Left renal pelvis (tissue), 4 donors: ENCODE results near the gene PRRT3. TPM values are rescaled to one million over a fixed set of nuclear protein-coding genes. Genes with fewer than 3 reads are reported as not detected.

ENCODE experiments used
- DNase-seq, 4 donors: peaks; one replicate each; pipeline ENCODE4 v3.0.0-alpha.2; 2013; ENCODE audit warnings: low read depth in 4 of 4, low spot score in 3 of 4
- polyA plus RNA-seq, 4 donors: library from polyadenylated mRNA; unstranded; fragments of 120-200 nt; gene quantifications; one replicate each; pipeline ENCODE4 v1.2.1, GENCODE V29; 2013; ENCODE audit not compliant: insufficient read length in 4 of 4

PRRT3 gene
- 1 to 10 TPM; 3.2 to 5.6 (median 3.6) TPM for polyA plus RNA-seq

DNA sequence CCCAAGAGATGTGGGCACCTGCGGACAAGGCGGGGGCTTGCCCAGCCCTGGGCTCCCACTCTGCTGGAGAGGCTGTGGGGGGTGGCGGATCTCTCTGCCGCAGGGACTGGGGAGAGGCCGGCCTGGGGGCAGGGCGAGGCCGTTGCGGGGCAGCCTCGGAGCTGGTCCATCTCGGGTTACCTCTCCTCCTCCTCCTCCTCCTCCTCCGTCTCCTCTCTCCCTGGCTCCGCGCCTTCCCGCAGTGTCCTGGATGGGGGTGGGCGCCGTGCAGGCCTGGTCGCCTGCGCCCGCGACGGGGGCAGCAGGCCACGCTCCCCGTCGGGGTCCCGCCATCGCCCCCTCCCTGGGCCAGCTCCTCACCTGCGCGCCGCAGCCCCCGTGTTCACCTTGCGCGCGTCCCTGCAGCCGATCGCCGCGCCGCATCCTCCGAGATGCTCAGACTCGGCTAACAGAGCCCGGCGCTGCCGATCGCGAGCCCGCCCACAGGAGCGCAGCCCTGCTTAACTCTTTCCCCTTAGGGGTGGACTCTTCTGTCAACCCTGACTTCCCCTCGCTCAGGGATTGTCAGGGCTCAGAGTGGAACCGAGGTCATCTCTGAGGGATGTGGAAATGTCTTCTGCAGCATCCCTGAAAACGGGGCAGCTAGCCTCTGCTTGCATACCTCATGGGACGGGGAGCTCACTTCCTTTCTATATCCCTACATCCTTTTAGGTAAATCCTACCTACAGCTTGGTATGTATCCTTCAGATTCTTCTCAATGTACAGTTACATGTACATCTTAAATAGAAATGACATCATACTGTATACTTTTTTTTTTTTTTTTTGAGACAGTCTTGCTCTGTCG lies at the start of gene PRRT3:
Gene PRRT3 (minus strand): TSS at position 447 of the 844 bp plus-strand sequence. CDS start 2,293 bp downstream, outside the sequence.
- DNase-seq = peak in 1 of 4 donors; percentile 26

GRCh38 chr3:10000686-10001085 lies 48.5 kb upstream of the PRRT3 start:
- no peak for DNase-seq

- DNase-seq = no peak
Observed at GRCh38 chr3:9994086-9994844, 42.1 kb upstream of the PRRT3 start.

DNA sequence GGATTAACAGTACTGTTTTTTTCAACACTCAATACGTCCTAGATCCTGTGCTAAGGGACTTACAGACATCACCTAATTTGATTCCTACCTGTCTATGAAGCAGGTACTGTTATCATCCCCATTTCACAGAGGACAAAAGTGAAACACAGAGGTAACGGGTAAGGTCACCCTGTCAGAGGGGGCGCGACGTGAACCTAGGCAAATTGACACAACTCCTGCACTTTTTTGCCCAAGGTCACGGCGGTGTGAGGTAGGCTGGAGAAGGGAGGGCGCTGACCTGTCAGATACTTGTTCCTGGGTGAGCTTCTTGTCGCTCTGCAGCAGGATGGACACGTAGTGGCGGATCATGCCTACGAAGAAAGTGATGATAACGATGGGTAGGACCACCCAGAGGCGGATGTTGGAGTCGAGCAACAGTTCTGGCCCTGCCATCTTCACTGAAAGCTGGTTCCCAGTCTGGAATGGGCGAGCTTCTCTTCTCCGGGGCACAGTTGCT lies 34.1 kb upstream of the PRRT3 start:
- DNase-seq = no peak

DNA sequence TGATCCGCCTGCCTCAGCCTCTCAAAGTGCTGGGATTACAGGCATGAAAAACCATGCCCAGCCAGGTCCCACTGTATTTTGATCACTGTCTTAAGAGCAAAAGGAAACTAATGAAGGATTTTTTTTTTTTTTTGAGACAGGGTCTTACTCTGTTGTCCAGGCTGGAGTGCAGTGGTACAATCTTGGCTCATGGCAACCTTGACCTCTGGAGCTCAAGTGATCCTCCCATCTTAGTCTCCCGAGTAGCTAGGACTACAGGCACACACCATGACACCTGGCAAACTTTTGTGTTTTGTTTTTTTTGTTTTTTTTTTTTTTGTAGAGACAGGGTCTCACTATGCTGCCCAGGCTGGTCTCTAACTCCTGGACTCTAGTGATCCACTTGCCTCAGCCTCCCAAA lies 28.0 kb upstream of the PRRT3 start:
- no peak for DNase-seq

DNA sequence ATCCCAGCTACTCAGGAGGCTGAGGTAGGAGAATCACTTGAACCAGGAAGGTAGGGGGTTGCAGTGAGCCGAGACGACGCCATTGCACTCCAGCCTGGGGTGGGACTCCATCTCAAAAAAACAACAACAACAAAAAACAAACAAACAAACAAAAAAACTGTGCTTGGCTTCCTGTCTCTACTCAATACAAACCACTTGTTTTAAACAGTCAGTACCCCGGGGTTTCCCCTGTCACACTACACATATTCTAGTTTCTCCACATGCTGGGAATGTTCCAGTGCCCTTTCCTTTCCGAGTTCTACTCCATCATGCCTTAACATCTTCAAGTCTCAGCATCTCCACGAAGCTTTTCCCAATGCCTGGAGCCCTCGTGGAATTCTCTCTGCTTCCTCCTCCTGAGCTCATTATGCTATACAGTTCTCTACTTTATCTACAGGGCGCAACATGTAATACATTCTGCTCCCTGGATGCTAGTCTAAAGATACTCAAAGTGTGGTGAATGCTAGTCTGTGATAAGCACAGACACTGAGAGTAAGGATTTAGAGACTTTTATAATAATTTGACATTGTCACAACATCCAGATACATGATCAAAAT lies 26.6 kb upstream of the PRRT3 start:
- DNase-seq = no peak

- DNase-seq = no peak
Observed at GRCh38 chr3:9976721-9977709, 24.8 kb upstream of the PRRT3 start.

- no peak for DNase-seq
Observed at GRCh38 chr3:9970020-9970652, 17.9 kb upstream of the PRRT3 start.

GRCh38 chr3:9969632-9970019 lies 17.4 kb upstream of the PRRT3 start:
- no peak for DNase-seq

DNA sequence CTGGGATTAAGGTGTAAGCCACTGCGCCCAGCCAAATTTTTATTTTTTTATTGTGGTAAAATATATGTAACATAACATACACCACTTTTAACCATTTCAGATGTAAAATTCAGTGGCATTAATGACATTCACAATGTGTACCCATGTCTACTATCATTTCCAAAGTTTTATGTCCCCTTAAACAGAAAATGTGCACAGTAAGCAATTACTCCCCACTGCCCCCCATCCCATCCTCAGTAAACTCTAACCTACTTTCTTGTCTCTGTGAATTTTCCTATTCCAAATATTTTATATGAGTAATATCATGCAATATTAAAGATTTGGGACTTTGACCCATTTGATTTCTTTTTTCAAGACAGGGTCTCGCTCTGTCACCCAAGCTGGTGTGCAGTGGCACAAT lies 14.6 kb upstream of the PRRT3 start:
- DNase-seq = no peak

DNA sequence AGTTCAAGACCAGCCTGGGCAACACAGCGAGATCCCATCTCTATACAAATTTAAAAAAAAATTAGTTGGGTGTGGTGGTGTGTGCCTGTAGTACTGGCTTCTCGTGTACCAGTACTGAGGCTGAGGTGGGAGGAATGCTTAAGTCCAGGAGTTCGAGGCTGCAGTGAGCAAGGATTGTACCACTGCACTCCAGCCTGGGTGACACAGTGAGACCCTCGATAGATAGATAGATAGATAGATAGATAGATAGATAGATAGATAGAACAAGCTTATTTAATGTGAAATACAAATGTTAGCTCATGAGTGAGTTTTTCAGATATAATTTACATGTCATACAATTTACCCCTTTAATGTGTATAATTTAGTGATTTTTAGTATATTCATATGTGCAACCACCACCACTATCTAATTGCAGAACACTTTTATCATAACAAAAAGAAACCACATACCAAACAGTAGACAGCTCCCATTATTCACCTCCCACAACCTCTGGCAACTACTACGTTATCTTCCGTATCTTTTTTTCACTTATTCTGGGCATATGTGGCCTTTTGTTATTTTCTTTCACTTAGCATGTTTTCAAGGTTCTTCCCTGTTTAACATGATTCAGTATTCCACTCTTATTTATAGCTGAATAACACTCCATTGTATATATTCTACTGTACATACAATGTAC lies 13.1 kb upstream of the PRRT3 start:
- DNase-seq = no peak

DNA sequence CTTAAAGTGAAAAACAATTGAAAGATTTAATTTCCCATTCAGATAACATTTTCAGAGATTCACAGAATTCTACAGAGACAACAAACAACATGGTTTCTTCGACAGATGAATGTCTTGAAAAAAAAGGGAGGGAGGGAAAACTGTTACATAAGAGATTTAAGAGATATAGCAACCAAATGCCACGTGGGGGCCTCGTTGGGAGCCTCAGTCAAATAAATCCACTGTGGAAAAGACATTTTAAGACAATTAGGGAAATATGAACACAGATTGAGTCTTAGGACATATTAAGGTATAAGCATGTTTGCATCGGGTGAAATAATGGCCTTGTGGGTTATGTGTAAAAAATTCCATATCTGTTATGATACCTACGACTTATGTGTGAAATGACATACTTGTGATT lies 5.0 kb upstream of the PRRT3 start:
- DNase-seq = no peak

GRCh38 chr3:9955611-9956352 lies 3.6 kb upstream of the PRRT3 start:
- no peak for DNase-seq

GRCh38 chr3:9955067-9955502 lies 2.9 kb upstream of the PRRT3 start:
- peak in 2 of 4 donors; percentile 10 to 36 for DNase-seq

GRCh38 chr3:9951598-9951961 lies 628 bp downstream of the PRRT3 start:
- no peak for DNase-seq

GRCh38 chr3:9951126-9951525 lies 1.1 kb downstream of the PRRT3 start:
- no peak for DNase-seq

DNA sequence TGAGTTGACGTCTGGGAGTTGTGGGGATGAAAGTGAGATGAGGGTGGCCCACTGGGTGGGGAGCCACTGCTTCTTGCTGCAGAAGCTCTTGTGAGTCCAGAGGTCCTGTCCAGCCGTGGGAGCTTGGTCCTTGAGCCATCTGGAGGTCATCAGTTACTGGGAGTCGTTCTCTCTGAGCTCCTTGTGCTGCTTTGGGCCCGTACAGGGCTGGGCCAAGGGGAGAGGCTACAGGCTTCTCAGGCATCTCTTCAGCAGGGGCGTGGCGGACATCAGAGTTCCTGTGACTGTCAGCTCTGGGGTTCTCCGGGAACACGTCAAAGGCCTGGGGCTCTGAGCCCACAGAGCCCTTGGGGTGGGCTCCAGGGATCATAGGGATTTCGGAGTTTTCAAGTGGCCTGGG lies 2.6 kb downstream of the PRRT3 start:
- DNase-seq = no peak

DNA sequence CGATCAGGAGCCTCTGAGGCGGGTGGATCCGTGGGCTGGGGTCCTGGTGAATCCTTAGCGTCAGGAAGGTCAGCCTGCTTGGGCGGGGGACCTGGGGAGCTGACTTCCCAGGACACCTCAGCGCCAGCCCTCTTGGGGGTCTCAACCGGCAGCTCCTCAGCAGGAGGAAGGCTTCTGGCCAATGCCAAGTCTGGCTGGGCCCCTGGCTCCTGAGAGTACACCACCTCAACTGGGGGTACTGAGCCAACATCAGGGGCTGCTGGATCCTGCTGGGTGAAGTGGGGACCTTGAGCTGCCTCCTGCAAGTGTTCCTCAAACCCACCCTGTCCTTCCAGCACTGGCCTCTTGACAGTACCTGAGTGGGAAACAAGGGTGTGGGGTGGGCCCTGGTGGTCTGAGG lies 3.1 kb downstream of the PRRT3 start:
- no peak for DNase-seq
